ACHN (cell line): Measurements from ENCODE around the gene HFE.
"Not testable (repeated sequence)": the region's sequence is repeated elsewhere in the genome, so short reads cannot be mapped to it uniquely, and the experiment has no call there.

Source experiments
- DNase-seq: peaks from one replicate; pipeline ENCODE4 v3.0.0-alpha.2; 2015
- in situ Hi-C: cut with HindIII; loops from 2 replicates; pipeline ENCODE4 v1.10.0; 2017; ENCODE audit warnings: low sequenced_read_pairs, low pct_ligation_motif_present, low pct_unique_long_range_greater_than_20kb

Gene HFE

DNA sequence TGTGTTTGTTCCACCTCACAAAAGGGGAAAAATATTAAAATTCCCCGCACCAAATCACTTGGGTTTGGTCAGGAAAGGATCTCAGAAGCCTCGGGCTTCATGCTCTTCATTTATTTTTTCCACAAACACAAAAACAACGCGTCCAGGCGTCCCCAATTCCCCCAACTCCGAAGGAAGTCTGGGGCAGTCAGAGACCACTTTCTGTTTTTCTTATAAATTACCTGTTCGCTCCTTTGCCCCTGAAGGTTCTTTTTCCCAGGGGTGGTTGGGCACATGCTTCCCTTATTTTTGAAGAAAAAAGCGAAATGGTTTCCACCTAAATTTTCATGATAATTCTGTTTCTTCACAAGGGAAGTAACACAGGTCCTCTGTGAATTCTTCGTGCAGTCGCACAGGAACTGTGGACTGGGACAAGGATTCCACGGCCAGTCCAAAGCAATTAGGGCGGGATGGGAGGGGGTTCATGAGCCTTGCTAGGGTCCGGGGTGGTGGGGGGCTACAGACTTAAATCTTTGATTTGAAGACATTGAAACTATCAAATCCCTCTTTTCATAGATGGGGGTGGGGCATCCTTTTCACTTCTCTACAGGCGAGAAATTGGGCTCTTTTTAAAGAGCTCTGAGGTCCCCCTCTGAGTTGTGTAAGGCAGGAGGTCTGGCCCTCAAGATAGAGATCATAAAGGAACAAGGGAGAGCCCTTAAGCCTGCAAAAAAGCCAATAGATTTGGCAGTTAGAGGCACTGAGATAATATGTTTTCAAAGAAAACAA is 30.5 kb upstream of the HFE start:
- in situ Hi-C loops = no loop called here
- DNase-seq = peak; percentile 53

DNA sequence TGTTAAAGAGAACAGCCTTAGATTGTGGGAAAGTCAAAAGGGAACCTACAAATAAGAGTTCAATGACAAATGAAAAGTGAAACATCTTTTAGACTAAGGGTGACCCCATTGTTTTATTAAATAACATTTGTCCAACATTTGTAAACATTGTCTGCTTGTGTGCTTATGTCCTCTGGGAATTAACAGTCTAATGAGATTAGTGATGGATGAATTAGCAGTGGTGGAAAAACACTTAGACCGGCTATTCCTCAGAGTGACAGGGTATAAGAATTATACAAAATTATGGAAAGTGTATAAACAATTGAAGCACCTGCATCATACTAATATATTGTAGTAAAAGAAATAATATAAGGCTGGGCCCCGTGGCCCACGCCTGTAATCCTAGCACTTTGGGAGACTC is 29.3 kb upstream of the HFE start:
- in situ Hi-C loops = no loop called here
- DNase-seq = no peak

GRCh38 chr6:26058477-26059033 is 28.7 kb upstream of the HFE start:
- DNase-seq, in situ Hi-C loops: not testable (repeated sequence)

GRCh38 chr6:26059941-26060340 is 27.3 kb upstream of the HFE start:
- in situ Hi-C loops = no loop called here
- no peak for DNase-seq

DNA sequence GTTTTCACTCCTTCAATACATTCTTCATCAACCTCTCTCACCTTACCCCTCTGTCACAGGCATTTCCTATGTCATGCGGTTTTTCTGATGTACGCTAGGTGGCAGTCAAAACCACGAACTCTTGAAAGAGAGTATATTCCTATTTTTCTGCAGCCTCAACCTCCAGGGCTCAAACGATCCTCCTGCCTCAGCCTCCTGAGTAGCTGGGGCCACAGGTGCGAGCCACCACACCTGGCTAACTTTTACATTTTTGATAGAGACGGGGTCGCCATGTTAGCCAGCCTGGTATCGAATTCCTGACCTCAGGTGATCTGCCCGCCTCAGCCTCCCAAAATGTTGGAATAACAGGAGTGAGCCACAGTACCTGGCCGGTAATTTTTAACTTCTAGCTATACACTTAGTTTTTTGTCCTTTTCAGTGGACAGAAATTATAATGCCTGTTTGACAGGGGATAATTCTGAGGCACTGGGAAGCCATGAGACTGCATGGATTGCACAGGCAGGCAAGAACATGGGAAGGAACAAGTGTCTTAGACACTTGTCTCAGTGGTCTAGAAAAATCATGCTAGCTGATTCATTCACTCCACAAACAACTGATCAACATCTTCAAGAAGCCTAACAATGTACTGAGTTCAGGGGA is 22.5 kb upstream of the HFE start:
- DNase-seq = peak; percentile 65
- in situ Hi-C loops = no loop called here

GRCh38 chr6:26065952-26066380 is 21.3 kb upstream of the HFE start:
- in situ Hi-C loops = no loop called here
- peak; percentile 94 for DNase-seq

DNA sequence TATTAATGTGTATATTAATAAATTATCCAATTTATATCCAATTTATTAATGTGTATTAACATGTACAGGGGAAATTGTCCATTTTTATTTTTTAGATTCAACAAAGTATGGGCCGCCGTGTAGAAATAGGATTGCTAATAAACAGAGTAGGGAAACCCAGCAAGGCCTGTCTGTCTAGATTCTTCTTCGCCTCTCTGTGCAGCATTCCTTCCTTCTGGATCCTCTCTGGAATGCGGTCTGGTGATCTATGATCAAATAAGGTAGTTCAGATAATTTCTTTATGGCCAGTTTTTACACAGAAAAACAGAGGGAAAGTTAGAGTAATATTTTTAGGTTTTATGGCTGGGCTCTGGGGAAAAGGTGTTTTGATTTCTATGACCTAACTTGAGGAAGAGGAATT is 19.9 kb upstream of the HFE start:
- in situ Hi-C loops = no loop called here
- DNase-seq = no peak

DNA sequence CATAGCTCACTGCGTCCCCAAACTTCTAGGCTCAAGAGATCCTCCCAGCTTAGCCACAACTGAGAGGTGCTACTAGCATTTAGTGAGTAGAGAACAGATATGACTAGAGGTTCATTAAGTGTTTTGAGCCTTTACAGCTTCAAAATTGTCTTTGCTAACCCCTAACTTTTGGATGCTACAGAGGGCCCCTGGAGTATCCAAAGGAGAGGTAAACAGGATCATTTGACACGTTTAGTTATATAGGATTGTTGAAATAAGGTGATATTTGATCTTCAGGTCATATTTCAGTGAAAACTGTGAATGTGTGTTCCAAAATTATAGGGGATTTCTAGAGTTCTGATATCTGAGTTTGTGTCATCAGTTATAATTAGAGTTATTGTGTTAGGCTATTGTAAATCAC is 19.2 kb upstream of the HFE start:
- in situ Hi-C loops = no loop called here
- DNase-seq = no peak

DNA sequence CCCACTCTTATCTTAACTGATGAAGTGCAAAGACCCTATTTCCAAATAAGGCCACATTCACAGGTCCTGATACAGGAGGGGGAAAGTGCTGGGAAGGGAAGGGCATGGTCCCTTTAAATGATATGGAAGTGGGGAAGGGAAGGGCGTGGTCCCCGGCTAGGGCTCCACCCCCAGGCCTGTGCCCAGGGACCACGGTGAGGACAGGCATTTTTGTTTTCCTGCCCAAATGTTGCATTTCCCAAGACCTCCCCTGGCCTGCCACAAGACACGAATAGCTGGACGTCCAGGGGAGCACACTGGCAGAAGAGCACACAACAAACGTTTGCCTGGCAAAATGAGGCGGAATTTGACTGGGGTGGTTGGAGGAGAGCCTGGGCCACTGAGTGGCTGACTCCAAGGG is 16.1 kb upstream of the HFE start:
- no peak for DNase-seq
- in situ Hi-C loops = no loop called here

DNA sequence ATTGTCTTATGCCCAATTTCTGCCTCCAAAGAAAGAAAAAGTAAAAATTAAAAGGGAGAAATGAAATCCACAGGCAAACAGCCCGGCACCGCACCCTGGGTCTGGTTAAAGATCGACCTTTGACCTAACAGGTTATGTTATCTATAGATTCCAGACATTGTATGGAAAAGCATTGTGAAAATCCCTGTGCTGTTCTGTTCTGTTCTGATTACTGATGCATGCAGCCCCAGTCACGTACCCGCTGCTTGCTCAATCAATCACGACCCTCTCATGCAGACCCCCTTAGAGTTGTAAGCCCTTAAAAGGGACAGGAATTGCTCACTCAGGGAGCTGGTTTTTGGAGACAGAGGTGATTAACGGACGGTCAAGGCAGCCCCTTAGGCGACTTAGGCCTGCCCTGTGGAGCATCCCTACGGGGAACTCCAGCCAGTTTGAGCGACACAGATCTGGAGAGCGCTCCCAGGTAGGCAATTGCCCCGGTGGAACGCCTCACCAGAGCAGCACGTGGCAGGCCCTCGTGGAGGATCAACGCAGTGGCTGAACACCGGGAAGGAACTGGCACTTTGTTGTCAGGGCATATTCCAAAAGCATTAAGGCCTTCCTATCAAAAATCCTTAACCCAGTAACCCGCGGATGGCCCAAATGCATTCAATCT is 12.0 kb upstream of the HFE start:
- DNase-seq = no peak
- in situ Hi-C loops = no loop called here

GRCh38 chr6:26078066-26078465 is 9.2 kb upstream of the HFE start:
- in situ Hi-C loops, DNase-seq: not testable (repeated sequence)

DNA sequence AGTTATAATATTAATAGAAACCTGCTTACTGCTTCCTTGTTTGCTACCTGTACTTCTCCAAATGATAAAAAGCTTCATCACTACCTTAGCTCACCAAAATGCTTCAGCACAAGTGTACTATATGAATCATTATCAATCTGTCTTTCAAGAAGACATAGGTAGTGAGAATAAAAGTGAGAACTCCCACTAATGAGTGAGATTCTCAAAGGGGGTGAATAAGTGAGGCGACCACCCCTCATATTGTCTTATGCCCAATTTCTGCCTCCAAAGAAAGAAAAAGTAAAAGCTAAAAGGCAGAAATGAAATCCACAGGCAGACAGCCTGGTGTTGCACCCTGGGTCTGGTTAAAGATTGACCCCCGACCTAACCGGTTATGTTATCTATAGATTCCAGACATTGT is 6.1 kb upstream of the HFE start:
- in situ Hi-C loops, DNase-seq: not testable (repeated sequence)

DNA sequence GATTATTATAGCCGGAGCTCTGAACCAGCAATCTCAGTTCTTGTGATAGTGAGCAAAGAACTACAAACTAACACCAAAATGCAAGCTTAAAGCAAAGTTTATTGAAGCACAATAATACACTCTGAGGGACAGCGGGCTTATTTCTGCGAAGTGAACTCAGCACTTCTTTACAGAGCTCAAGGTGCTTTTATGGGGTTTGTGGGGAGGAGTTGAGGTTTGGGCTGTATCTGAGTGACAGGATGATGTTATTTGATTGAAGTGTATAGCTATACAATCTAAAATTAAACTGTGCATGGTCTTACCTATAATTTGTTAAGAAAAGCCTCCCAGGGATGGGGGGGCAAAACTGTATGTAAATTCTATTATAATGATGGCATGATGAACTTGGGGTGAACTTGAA is 1.0 kb upstream of the HFE start:
- no peak for DNase-seq
- in situ Hi-C loops = no loop called here

DNA sequence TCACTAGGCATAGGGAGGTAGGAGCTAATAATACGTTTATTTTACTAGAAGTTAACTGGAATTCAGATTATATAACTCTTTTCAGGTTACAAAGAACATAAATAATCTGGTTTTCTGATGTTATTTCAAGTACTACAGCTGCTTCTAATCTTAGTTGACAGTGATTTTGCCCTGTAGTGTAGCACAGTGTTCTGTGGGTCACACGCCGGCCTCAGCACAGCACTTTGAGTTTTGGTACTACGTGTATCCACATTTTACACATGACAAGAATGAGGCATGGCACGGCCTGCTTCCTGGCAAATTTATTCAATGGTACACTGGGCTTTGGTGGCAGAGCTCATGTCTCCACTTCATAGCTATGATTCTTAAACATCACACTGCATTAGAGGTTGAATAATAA is 1.1 kb downstream of the HFE start:
- in situ Hi-C loops = no loop called here
- DNase-seq = peak; percentile 20

DNA sequence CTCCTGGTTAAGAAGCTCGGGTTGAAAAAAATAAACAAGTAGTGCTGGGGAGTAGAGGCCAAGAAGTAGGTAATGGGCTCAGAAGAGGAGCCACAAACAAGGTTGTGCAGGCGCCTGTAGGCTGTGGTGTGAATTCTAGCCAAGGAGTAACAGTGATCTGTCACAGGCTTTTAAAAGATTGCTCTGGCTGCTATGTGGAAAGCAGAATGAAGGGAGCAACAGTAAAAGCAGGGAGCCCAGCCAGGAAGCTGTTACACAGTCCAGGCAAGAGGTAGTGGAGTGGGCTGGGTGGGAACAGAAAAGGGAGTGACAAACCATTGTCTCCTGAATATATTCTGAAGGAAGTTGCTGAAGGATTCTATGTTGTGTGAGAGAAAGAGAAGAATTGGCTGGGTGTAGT is 2.0 kb downstream of the HFE start:
- in situ Hi-C loops = no loop called here
- DNase-seq = no peak

- in situ Hi-C loops = no loop called here
- no peak for DNase-seq
Measured at GRCh38 chr6:26092443-26092842, 5.2 kb downstream of the HFE start.

GRCh38 chr6:26094036-26094435 is 6.8 kb downstream of the HFE start:
- DNase-seq = no peak
- in situ Hi-C loops = no loop called here

- in situ Hi-C loops = no loop called here
- peak; percentile 63 for DNase-seq
Measured at GRCh38 chr6:26097268-26097875, 10.1 kb downstream of the HFE start.

GRCh38 chr6:26103141-26103769 is 16.0 kb downstream of the HFE start:
- peak; percentile 74 for DNase-seq

More at GRCh38 chr6:26103141-26103769, 16.0 kb downstream of the HFE start:
- in situ Hi-C loops = no loop called here
